Stimulated activated memory B cell treated with anti-CD40 and anti-IgM and Interleukin-4, amounts not matched to agents 10 μg/mL and 1 μg/mL and 100 μg/mL, for 72 hours (primary cell): ENCODE data around the gene JPH2.
"Not testable (repeated sequence)": the region's sequence is repeated elsewhere in the genome, so short reads cannot be mapped to it uniquely, and the experiment has no call there.

Experiments used
- ATAC-seq: fragments of 150-1000 bp; cut with Tn5 transposase; 2 replicates; pipeline ENCODE4 v1.10.0; 2021
- H3K27ac Mint-ChIP-seq: one replicate; pipeline ENCODE4 v1.8.0; 2022; ENCODE audit warnings: mild to moderate bottlenecking, mixed read lengths
- H3K27me3 Mint-ChIP-seq: one replicate; pipeline ENCODE4 v1.8.0; 2022; ENCODE audit warnings: mixed read lengths
- H3K36me3 Mint-ChIP-seq: one replicate; pipeline ENCODE4 v1.8.0; 2022; ENCODE audit warnings: mixed read lengths
- H3K4me1 Mint-ChIP-seq: one replicate; pipeline ENCODE4 v1.8.0; 2022; ENCODE audit warnings: mixed read lengths
- H3K4me3 Mint-ChIP-seq: one replicate; pipeline ENCODE4 v1.8.0; 2022; ENCODE audit warnings: mild to moderate bottlenecking, moderate library complexity, mixed read lengths
- H3K9me3 Mint-ChIP-seq: one replicate; pipeline ENCODE4 v1.8.0; 2022; ENCODE audit warnings: mixed read lengths

Gene JPH2

DNA sequence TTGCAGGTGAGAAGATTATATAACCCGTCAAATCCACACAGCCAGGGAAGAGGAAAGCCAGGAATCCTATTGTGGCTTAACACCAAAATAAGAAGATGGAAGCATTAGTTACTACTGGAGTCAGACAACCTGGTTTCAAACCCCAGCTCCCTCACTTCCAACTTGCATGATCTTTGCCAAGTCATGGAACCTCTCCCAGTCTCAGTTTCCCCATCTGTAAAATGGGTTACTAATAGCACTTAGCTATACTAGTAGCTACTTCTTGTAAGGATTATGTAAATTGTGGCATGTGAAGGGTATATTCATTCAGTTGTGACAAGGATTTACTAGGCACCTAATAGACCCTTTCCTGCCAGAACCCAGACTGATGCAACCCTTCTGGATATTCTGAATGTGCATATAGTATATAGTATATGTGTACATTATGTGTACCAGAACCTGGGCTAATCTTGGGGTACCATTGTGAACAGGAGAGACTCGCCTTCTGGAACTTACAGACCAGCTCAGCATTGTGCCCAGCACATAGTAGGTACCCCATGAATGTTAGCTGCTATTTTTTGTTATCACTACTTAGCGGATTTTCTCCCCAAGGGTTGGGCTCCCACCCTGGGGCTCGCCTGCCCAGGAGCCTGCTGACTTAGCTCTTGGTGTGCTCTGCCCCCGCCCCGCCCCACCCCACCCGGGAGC is 50.3 kb downstream of the JPH2 start:
- ATAC-seq = no peak
- Mint-ChIP-seq H3K9me3 (no peaks in the 10 kb centered on the region), H3K27me3 (peaks cover 31% of the 10 kb centered on the region), H3K27ac (no peak overlapping the region), H3K4me3 (no peak overlapping the region), H3K4me1 (peaks cover 10% of the 10 kb centered on the region), H3K36me3 (no peaks in the 10 kb centered on the region)

DNA sequence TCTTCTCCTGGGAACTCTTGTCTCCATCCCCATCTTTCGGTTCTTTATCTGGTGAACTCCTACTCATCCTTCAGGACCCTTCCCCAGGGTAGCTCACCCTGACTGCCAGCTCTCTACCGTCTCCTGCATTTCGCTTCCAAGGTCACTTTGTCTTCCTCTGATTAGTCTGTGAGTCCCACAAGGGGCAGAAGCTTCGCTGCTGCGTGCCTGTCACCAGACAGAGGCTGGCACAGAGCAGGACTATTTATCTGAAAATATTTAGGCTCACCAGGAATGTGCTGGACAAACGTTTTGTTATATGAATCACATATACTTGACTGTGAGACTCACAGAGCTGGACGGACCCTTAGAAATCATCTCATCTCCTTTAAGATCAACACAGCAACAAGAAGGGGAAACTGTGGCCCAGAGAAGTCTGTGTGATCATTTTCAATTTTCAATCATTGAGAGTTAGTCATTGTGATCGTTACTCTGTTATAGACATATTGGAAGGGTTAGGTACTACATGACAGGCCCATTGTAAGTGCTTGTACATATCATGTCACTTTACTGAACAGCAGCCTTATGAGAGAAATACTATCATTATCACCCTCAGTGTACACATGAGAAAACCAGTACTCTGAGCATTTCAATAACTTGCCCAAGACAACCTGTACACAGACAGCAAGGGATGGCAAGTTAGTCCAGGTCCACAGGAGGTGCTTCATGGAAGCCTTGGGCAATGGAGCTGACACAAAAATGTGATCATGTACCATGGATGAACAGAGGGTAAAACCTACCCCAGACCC is 51.4 kb downstream of the JPH2 start:
- Mint-ChIP-seq H3K9me3 (no peaks in the 10 kb centered on the region), H3K4me3 (no peak overlapping the region), H3K36me3 (no peaks in the 10 kb centered on the region), H3K27ac (no peak overlapping the region), H3K27me3 (peaks cover 28% of the 10 kb centered on the region), H3K4me1 (peaks cover 10% of the 10 kb centered on the region)
- ATAC-seq = peak; percentile 49

DNA sequence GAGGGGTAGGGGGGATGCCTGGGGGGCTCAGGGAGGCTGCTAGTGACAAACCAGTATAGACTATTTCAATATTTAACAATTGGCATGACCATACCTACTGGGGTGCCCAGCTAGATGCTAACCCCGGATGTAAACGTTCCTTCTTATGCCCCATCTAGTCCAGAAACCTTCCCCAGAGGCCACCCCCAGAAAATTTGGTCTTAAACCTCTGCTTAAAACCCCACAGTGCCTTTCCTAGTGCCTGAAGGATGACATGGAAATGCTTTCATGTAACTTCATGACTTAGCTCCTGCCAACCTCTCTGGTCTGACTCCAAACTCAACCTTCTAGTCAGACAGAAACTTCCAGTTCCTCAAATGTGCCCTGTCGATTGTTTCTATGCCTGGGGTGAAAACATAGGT is 52.0 kb downstream of the JPH2 start:
- Mint-ChIP-seq H3K9me3 (no peaks in the 10 kb centered on the region), H3K27me3 (peaks cover 30% of the 10 kb centered on the region), H3K4me1 (peaks cover 10% of the 10 kb centered on the region), H3K4me3 (no peak overlapping the region), H3K27ac (no peak overlapping the region), H3K36me3 (no peaks in the 10 kb centered on the region)
- ATAC-seq = peak; percentile 77

DNA sequence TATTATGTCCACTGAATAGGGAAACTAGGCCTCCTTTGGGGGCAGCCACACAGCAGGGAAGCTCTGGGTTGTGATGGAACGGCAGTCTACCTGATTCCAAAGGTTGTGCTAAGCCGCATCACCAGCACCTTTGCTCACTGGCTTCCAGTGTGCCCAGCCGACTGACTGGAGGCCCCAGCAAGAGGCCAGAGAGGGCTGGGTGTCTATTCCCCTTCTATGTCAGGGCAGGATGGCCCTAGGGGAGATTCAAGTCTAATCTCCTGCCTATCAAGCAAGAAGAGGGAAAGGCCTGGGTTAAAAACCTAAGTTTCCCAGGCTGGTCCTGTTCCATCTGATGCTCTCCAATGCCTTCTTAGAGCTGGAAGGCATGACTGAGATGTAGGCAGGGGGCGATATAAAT is 53.6 kb downstream of the JPH2 start:
- H3K36me3 Mint-ChIP-seq = no peaks in the 10 kb centered on the region
- ATAC-seq = no peak

DNA sequence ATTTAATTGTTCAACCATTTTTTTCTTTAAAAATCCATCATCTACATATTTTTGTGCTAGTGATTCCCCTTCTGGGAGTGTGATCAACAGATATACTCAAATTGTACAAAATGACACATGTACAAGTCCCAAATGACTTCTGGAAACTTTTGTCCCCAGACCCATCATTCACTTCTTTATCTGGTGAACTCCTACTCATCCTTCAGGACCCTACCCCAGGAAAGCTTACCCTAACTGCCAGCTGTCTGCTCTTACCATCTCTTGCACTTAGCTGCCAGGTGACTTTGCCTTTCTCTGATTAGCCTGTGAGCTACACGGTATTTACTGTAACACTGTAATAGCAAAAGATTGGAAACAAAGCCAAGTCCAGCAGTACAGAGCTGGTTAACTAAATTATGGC is 55.3 kb downstream of the JPH2 start:
- Mint-ChIP-seq H3K27me3 (peaks cover 23% of the 10 kb centered on the region), H3K4me3 (no peak overlapping the region), H3K9me3 (no peaks in the 10 kb centered on the region), H3K4me1 (peaks cover 10% of the 10 kb centered on the region), H3K36me3 (no peaks in the 10 kb centered on the region), H3K27ac (no peak overlapping the region)
- no peak for ATAC-seq

More for the DNA sequence above, 53.6 kb downstream of the JPH2 start:
- no peaks in the 10 kb centered on the region for H3K9me3 Mint-ChIP-seq
- H3K27ac Mint-ChIP-seq = no peak overlapping the region
- no peak overlapping the region for H3K4me3 Mint-ChIP-seq
- peaks cover 10% of the 10 kb centered on the region for H3K4me1 Mint-ChIP-seq
- peaks cover 19% of the 10 kb centered on the region for H3K27me3 Mint-ChIP-seq

DNA sequence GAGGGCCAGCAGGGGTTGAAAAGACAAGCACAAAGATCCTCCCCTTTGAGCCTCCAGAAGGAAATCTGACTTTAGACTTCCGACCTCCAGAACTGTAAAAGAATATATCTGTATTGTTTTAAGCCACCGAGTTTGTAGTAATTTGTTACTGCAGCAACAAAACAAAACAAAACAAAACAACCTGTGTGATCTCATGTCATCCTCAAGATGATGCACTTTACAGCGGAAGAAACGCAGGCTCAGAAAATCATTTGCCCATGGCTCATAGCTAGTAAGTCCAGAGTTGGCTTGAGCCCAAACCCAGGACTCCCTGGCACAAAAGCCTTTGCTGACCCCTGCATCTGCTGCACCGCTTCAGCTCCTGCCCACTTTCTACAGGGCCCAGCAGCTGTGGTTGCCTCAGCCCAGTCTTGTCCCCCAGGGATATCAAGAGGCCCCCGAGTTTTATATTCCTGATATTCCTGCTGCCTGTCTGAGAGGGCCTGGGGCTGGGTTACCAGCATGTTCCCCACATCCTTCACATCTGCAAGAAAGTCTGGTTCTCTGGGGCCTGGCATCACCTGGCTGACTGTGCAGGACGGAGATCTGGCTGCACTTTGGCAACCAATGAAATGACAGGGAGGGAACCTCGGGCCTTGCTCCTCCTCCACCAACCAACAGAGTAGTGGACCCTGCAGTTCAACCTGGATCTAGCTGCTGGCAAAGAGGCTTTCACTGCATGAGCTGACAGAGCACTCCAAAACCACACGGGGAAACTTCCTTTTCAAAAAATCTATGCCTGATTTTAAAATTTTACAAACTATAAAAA is 56.9 kb downstream of the JPH2 start:
- Mint-ChIP-seq H3K4me3 (no peak overlapping the region), H3K4me1 (peaks cover 4% of the 10 kb centered on the region), H3K9me3 (no peaks in the 10 kb centered on the region), H3K27ac (no peak overlapping the region), H3K36me3 (no peaks in the 10 kb centered on the region), H3K27me3 (peaks cover 39% of the 10 kb centered on the region)
- peak; percentile 17 for ATAC-seq

DNA sequence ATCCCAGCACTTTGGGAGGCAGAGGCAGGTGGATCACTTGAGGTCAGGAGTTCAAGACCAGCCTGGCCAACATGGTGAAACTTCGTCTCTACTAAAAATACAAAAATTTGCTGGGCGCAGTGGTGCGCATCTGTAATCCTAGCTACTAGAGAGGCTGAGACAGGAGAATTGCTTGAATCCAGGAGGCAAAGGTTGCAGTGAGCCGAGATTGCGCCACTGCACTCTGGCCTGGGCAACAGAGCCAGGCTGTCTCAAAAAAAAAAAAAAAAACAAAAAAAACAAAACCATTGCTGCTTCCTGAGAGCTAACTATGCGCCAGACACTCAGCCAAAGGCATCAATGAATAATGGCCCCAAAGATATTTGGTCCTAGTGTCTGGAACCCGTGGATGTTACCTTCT is 57.7 kb downstream of the JPH2 start:
- H3K9me3 Mint-ChIP-seq, H3K27ac Mint-ChIP-seq, H3K4me3 Mint-ChIP-seq, H3K36me3 Mint-ChIP-seq, H3K4me1 Mint-ChIP-seq, ATAC-seq: not testable (repeated sequence)
- H3K27me3 Mint-ChIP-seq = peaks cover 44% of the 10 kb centered on the region

DNA sequence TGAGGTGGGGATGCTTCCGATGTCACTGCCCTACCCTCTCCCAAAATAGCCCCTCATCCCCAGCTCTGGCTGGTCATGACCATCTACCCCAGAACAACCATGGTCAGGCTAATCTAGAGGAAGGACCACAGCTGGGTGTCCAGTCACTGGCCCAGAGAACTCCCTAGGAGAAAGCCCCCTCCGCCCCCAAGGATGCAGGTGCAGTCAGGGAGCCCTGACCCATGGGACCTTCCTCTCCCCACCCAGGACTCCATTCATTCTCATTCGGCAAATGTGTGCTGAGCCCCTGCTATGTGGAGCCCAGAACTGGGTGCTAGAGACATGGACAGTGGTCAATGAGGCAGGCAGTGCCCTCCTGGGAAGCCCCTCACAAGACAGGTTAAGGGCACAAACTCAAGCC is 60.5 kb downstream of the JPH2 start:
- H3K36me3 Mint-ChIP-seq = no peaks in the 10 kb centered on the region
- peaks cover 62% of the 10 kb centered on the region for H3K27me3 Mint-ChIP-seq
- H3K4me3 Mint-ChIP-seq = no peak overlapping the region
- no peak for ATAC-seq
- no peaks in the 10 kb centered on the region for H3K4me1 Mint-ChIP-seq
- no peak overlapping the region for H3K27ac Mint-ChIP-seq
- no peaks in the 10 kb centered on the region for H3K9me3 Mint-ChIP-seq

DNA sequence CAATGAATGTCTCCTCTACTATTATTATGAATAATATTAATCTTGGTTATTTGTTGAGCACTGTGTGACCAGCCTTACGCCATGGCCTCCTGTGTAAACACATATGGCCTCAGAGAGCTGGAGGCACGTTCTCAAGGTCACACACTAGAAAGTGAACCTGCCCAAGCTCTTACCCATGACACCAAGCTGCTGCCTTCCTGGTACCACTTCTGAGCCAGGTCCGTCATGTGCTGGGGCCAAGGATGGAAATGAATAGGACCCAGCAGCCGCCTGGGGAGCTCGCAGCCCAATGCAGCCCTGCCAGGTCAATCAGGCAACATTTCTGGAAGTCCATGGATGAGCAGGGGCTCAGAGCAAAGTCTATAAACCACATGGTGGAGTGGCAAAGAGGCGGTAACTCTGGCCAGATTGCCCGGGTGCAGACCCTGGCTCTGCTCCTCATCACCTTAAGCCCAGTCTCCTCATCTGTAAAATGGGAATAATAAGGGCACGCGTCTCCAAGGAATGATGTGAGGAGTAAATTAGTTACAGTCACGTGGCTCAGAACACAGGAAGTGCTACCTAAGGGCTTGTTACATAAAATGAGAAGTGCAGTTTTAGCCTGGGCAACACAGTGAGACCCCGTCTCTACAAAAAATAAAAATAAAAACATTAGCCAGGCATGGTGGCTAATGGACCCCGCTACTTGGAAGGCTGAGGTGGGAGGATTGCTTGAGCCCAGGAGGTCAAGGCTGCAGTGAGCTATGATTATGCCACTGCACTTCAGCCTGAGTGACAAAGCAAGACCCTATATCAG is 61.5 kb downstream of the JPH2 start:
- Mint-ChIP-seq H3K9me3 (no peaks in the 10 kb centered on the region), H3K27me3 (peaks cover 57% of the 10 kb centered on the region), H3K4me3 (no peak overlapping the region), H3K36me3 (no peaks in the 10 kb centered on the region), H3K4me1 (no peaks in the 10 kb centered on the region), H3K27ac (no peak overlapping the region)
- ATAC-seq = no peak

DNA sequence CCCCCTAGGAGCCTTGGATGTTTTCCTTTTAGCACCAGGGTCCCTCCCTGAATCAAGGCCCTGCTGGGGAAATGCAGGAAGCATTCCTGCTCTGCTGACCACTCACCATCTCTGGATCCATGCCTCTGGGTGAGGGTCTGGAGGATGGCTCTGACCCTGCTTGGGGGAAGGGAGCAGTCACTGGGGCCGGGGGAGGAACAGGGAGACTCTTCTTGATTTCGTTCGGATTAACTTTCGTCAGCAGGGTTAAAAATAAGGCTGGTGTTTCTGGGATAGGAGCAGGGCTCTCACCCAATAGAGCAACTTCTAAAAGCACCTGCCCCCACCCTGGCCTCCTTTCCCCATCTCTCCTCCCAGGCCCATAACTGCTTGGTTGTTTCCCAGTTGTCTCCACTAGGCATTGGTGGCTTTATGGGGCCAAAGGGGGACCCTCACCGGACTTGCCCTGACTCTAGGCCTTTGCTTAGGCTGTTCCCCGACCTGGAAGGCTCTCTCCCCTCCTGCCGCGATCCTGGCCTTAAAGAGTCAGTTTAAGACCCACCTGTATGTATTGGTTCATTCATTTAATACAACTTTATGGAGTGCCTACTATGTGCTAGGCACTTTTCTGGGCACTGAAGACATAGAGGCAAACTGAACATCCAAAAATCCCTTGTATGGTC is 63.0 kb downstream of the JPH2 start:
- H3K27me3 Mint-ChIP-seq = peaks cover 47% of the 10 kb centered on the region
- H3K4me3 Mint-ChIP-seq = no peak overlapping the region
- no peaks in the 10 kb centered on the region for H3K9me3 Mint-ChIP-seq
- no peaks in the 10 kb centered on the region for H3K36me3 Mint-ChIP-seq
- ATAC-seq = no peak
- no peaks in the 10 kb centered on the region for H3K4me1 Mint-ChIP-seq
- H3K27ac Mint-ChIP-seq = no peak overlapping the region

DNA sequence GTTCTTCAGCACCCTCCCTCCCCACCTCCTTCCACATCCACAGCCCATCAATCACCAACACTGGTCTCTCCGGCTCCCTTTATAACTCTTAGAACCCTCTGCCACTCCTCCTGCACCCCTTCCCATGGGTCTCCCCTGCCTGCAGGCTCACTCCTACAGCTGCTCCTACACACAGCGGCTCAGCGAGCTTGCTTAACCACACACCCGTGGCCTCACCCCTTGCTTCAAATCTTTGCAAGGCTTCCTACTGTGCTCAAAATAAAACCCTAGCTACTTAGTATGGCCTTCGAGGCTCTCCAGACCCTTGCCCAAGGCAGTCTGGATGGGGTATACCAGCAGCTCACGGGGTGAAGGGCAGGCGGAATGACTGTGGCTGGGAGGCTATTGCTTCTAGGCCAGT is 63.7 kb downstream of the JPH2 start:
- H3K27ac Mint-ChIP-seq = no peak overlapping the region

DNA sequence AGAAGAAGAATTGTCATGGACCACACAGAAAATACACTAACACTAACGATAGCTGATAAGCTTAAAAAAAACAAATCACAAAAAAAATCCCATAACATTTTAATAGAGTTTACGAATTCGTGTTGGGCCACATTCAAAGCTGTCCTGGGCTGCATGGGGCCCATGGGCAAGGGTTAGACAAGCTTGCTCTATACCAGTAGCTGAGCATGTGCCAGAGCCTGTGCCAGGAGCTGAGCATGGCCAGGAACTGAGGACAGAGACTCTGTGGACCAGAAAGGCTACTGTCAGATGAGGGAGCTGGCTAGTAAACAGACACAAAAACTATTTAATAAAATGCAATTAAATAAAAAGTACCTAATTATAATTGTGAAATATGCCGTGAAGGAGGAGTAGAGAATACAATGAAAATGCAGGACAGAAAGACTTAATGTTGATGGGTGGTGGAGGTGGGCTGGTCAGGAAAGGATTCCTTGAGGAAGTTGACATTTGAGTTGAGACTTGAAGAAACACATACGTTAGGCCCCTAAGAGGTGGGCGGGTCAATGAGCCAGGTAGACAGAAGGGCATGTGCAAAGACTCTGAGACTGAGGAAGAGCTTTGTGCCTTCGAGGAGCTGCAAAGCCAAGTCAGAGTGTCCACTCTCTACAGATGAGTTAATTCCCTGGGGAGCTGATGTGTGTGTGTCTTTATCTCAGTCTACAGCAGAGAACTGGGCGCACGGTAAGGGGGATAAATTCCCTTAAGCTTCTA is 66.1 kb downstream of the JPH2 start:
- no peak overlapping the region for H3K4me3 Mint-ChIP-seq

More for the DNA sequence above, 63.7 kb downstream of the JPH2 start:
- H3K27me3 Mint-ChIP-seq = peaks cover 53% of the 10 kb centered on the region
- ATAC-seq = no peak
- no peak overlapping the region for H3K4me3 Mint-ChIP-seq
- no peaks in the 10 kb centered on the region for H3K9me3 Mint-ChIP-seq
- H3K4me1 Mint-ChIP-seq = no peaks in the 10 kb centered on the region
- H3K36me3 Mint-ChIP-seq = no peaks in the 10 kb centered on the region

DNA sequence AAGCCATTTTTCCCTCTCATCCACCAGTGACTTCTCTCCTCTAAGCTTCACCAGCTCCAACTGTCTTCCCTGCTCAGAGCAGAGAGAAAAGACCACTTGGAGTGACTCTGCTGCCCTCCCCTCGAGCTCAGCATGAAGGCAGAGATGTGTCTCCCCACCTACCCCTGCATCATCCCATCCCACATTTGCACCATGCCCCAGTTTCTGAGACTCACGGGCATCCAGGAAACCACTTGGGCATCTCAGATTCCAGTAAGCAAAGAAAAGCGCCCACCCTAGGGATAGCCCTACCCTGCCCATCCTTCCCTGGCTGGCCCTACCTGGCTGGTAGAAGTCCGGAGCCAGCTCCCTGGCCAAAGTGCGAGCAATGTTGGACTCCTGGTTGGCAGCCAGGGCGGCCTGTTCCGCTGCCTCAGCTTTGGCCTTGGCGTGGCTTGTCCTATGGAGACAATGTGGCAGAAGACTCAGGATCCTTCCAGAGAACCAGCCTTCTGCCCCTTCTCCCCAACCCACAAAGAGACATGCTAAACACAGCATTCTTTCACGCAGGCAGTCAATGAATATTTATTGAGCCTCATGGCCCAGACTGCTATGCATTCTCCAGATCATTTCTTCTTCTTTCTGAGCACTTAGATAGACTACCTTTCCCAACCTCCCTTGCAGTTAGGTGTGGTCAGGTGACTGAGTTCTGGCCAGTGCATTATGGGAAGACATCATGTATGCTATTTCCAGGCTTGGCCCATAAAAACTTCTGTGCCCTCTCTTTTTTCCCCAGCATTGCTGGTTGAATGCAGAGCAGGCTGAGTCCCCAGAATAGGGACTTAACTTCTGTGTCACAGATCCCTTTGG is 68.6 kb downstream of the JPH2 start:
- no peak for ATAC-seq
- peaks cover 59% of the 10 kb centered on the region for H3K27me3 Mint-ChIP-seq
- H3K9me3 Mint-ChIP-seq = no peaks in the 10 kb centered on the region
- H3K27ac Mint-ChIP-seq = no peak overlapping the region
- no peak overlapping the region for H3K4me3 Mint-ChIP-seq
- no peaks in the 10 kb centered on the region for H3K4me1 Mint-ChIP-seq
- H3K36me3 Mint-ChIP-seq = no peaks in the 10 kb centered on the region

More for the DNA sequence above, 66.1 kb downstream of the JPH2 start:
- no peaks in the 10 kb centered on the region for H3K4me1 Mint-ChIP-seq
- H3K36me3 Mint-ChIP-seq = no peaks in the 10 kb centered on the region
- ATAC-seq = no peak
- no peak overlapping the region for H3K27ac Mint-ChIP-seq
- peaks cover 59% of the 10 kb centered on the region for H3K27me3 Mint-ChIP-seq
- H3K9me3 Mint-ChIP-seq = no peaks in the 10 kb centered on the region
